Hepatocyte (in vitro differentiated cells): ENCODE measurements around the gene SRR. TPM values are rescaled to one million over a fixed set of nuclear protein-coding genes. Genes with fewer than 3 reads are reported as not detected.

ENCODE experiments used
- DNase-seq: peaks from one replicate; pipeline ENCODE4 v3.0.0-alpha.2; 2016; ENCODE audit warnings: low spot score
- H2AFZ ChIP-seq: fragments of 200-600 bp; sonication (generic); 2 replicates; pipeline ENCODE4 v1.6.0; 2016; ENCODE audit warnings: antibody characterized with exemption, mild to moderate bottlenecking
- H3K27ac ChIP-seq: fragments of 200-600 bp; sonication (generic); 2 replicates; pipeline ENCODE4 v1.5.1; 2016; ENCODE audit warnings: mild to moderate bottlenecking
- H3K27me3 ChIP-seq: fragments of 200-600 bp; sonication (generic); 2 replicates; pipeline ENCODE4 v1.6.1; 2016
- H3K36me3 ChIP-seq: fragments of 200-600 bp; sonication (generic); replicated peaks from 2 replicates; pipeline ENCODE4 v1.5.1; 2016; ENCODE audit warnings: low read depth; ENCODE audit not compliant: insufficient read depth
- H3K4me1 ChIP-seq: fragments of 200-600 bp; sonication (generic); 2 replicates; pipeline ENCODE4 v1.5.1; 2016; ENCODE audit warnings: mild to moderate bottlenecking, moderate library complexity; ENCODE audit not compliant: insufficient read depth
- H3K4me2 ChIP-seq: fragments of 200-600 bp; sonication (generic); 2 replicates; pipeline ENCODE4 v1.6.0; 2016
- H3K4me3 ChIP-seq: fragments of 200-600 bp; sonication (generic); 2 replicates; pipeline ENCODE4 v1.5.1; 2016; ENCODE audit warnings: mild to moderate bottlenecking
- H3K79me2 ChIP-seq: fragments of 200-600 bp; sonication (generic); 2 replicates; pipeline ENCODE4 v1.6.0; 2017; ENCODE audit warnings: mild to moderate bottlenecking
- H3K9me2 ChIP-seq: fragments of 200-600 bp; sonication (generic); replicated peaks from 2 replicates; pipeline ENCODE4 v1.6.0; 2017; ENCODE audit warnings: mild to moderate bottlenecking; ENCODE audit not compliant: insufficient read depth
- H3K9me3 ChIP-seq: fragments of 200-600 bp; sonication (generic); 2 replicates; pipeline ENCODE4 v1.5.1; 2016; ENCODE audit warnings: low read depth, mild to moderate bottlenecking
- H4K20me1 ChIP-seq: fragments of 200-600 bp; sonication (generic); 2 replicates; pipeline ENCODE4 v1.6.0; 2016; ENCODE audit warnings: mild to moderate bottlenecking; ENCODE audit not compliant: insufficient read depth, poor library complexity, severe bottlenecking
- EZH2 ChIP-seq: fragments of 200-600 bp; sonication (generic); IDR thresholded peaks from 2 replicates; pipeline ENCODE4 v1.6.1; 2016; ENCODE audit warnings: antibody characterized with exemption, mild to moderate bottlenecking, borderline replicate concordance
- EZH2phosphoT487 ChIP-seq: fragments of 200-600 bp; sonication (generic); IDR thresholded peaks from one replicate; pipeline ENCODE4 v1.6.1; 2018; ENCODE audit warnings: antibody characterized with exemption, mild to moderate bottlenecking, low read depth, moderate library complexity; ENCODE audit not compliant: unreplicated experiment, severe bottlenecking
- WGBS: methylation state at CpG from one replicate; pipeline ENCODE4 v1.1.6; 2016; ENCODE audit warnings: low lambda C conversion rate; ENCODE audit errors: missing lambda C conversion rate; 5-methylcytosine and 5-hydroxymethylcytosine counted together
- polyA plus RNA-seq: library from polyadenylated mRNA; unstranded; fragments of >200 nt; fragmentation: Nextera tagmentation; extraction: Ambion mirVana; gene quantifications from 2 replicates; pipeline ENCODE4 v1.2.1, GENCODE V29; 2016
- total RNA-seq: library from RNA; depleted of rRNA; stranded (reverse); fragments of >200 nt; gene quantifications from 2 replicates; pipeline ENCODE4 v1.2.3, GENCODE V29; 2014
- TF ChIP-seq, protein P1 (sequence below): fragments of 200-600 bp; sonication (generic); IDR thresholded peaks from 2 replicates; pipeline ENCODE4 v1.5.1; 2016; ENCODE audit warnings: antibody characterized with exemption, mild to moderate bottlenecking; ENCODE audit not compliant: poor library complexity

The SRR gene
- total and polyA plus RNA-seq, 2 experiments from 2014 or later: 7.8 to 16.0 TPM

DNA sequence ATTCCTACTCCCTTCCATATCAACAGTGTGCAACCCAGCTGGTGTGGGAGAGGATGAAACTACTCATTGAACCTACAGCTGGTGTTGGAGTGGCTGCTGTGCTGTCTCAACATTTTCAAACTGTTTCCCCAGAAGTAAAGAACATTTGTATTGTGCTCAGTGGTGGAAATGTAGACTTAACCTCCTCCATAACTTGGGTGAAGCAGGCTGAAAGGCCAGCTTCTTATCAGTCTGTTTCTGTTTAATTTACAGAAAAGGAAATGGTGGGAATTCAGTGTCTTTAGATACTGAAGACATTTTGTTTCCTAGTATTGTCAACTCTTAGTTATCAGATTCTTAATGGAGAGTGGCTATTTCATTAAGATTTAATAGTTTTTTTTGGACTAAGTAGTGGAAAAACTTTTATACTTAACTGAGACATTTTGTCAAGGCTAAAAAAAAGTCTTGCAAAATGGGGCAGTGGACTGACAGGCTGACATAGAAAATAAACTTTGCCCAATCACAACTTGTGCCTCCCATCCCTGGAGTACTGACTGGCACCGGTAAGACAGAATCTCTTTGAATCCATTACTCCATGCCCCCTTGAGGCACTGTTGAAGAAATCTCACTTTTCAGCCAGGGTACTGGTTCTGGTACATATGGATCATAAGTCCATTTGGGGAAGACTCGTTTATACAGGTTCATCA, 20.0 kb downstream of the SRR start:
- H3K79me2 ChIP-seq: no peaks in the 10 kb centered on the region
- H2AFZ ChIP-seq: no peak overlapping the region
- H3K27me3 ChIP-seq: no peaks in the 10 kb centered on the region
- no peak overlapping the region for H3K4me3 ChIP-seq
- no peak for DNase-seq
- H3K4me2 ChIP-seq: no peak overlapping the region
- no peak for TF ChIP-seq EZH2phosphoT487
- 95% methylated on average over 2 of the region's 2 CpGs for whole genome bisulfite sequencing
- H3K27ac ChIP-seq: no peak overlapping the region
- H3K9me2 ChIP-seq: no peaks in the 10 kb centered on the region
- H4K20me1 ChIP-seq: no peaks in the 10 kb centered on the region
- H3K4me1 ChIP-seq: no peaks in the 10 kb centered on the region
- no peaks in the 10 kb centered on the region for H3K36me3 ChIP-seq
- H3K9me3 ChIP-seq: no peaks in the 10 kb centered on the region

- Histone ChIP-seq H3K27ac (no peak overlapping the region), H3K79me2 (peaks cover 28% of the 10 kb centered on the region), H3K4me2 (no peak overlapping the region), H3K9me3 (no peaks in the 10 kb centered on the region), H2AFZ (no peak overlapping the region), H3K9me2 (no peaks in the 10 kb centered on the region), H3K27me3 (no peaks in the 10 kb centered on the region), H3K4me3 (no peak overlapping the region), H4K20me1 (no peaks in the 10 kb centered on the region), H3K4me1 (peaks cover 8% of the 10 kb centered on the region), H3K36me3 (no peaks in the 10 kb centered on the region)
- no peak for DNase-seq
- TF ChIP-seq EZH2: no peak
- TF ChIP-seq, protein P1, sequence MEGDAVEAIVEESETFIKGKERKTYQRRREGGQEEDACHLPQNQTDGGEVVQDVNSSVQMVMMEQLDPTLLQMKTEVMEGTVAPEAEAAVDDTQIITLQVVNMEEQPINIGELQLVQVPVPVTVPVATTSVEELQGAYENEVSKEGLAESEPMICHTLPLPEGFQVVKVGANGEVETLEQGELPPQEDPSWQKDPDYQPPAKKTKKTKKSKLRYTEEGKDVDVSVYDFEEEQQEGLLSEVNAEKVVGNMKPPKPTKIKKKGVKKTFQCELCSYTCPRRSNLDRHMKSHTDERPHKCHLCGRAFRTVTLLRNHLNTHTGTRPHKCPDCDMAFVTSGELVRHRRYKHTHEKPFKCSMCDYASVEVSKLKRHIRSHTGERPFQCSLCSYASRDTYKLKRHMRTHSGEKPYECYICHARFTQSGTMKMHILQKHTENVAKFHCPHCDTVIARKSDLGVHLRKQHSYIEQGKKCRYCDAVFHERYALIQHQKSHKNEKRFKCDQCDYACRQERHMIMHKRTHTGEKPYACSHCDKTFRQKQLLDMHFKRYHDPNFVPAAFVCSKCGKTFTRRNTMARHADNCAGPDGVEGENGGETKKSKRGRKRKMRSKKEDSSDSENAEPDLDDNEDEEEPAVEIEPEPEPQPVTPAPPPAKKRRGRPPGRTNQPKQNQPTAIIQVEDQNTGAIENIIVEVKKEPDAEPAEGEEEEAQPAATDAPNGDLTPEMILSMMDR: no peak
- no peak for TF ChIP-seq EZH2phosphoT487
- 58% methylated on average over 3 of the region's 3 CpGs for WGBS
Measured at GRCh38 chr17:2331303-2331702, 27.6 kb downstream of the SRR start.

DNA sequence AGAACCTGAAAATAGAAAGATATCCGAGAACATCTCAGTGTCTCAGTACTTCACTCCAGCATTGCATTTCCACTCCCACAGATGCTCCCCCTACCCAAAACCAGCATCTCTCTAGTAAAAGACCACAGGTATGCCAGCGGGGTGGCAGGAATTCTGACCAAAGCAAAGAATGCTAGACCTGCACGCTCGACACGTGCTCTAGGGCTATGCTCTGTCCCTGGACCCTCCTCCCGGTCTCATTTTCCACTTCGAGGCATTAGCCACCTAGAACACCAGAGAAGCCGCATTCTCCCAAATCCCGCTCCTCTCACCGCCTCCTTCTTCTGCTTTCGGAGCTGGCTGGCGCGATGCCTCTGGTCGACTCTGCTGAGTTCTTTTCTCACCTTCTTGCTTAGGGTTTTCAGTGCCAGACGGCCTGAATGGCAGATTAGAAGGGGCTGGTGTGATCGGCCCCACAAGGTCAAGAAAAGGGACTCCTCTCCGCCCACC, 32.0 kb downstream of the SRR start:
- TF ChIP-seq EZH2phosphoT487 (no peak), EZH2 (no peak)
- TF ChIP-seq, protein P1: no peak
- Histone ChIP-seq H3K9me3 (no peaks in the 10 kb centered on the region), H3K4me1 (peaks cover 8% of the 10 kb centered on the region), H3K27ac (peak overlapping the region; percentile 56), H3K79me2 (peaks cover 33% of the 10 kb centered on the region), H3K36me3 (no peaks in the 10 kb centered on the region), H3K4me2 (peak overlapping the region; percentile 97), H3K27me3 (no peaks in the 10 kb centered on the region), H3K9me2 (no peaks in the 10 kb centered on the region), H4K20me1 (no peaks in the 10 kb centered on the region), H3K4me3 (peak overlapping the region; percentile 88), H2AFZ (peak overlapping the region; percentile 61)
- WGBS: 6% methylated on average over 17 of the region's 17 CpGs
- peak; percentile 11 for DNase-seq

- Histone ChIP-seq H3K27ac (peak within 1 kb of the TSS; percentile 76), H3K4me3 (peak within 1 kb of the TSS; percentile 88), H3K9me2 (no peaks in the 10 kb centered on the region), H3K27me3 (no peaks in the 10 kb centered on the region), H3K79me2 (peaks cover 36% of the 10 kb centered on the region), H3K9me3 (no peaks in the 10 kb centered on the region), H4K20me1 (no peaks in the 10 kb centered on the region), H3K4me2 (peak within 1 kb of the TSS; percentile 100), H2AFZ (peak within 1 kb of the TSS; percentile 95), H3K4me1 (peaks cover 8% of the 10 kb centered on the region), H3K36me3 (no peaks in the 10 kb centered on the region)
- WGBS: under 1% methylated on average over 48 of the region's 48 CpGs
- TF ChIP-seq, protein P1: peak; percentile 19
- TF ChIP-seq EZH2: no peak
- TF ChIP-seq EZH2phosphoT487: no peak
- DNase-seq: peak; percentile 96
Measured at GRCh38 chr17:2336215-2336851, 32.6 kb downstream of the SRR start, which contains the start of gene TSR1. TSS of gene TSR1 (minus strand) at chr17:2336457. CDS start at chr17:2336427, 30 bp downstream.
